ENCODE measurements around the gene ATCAY. TPM values are rescaled to one million over a fixed set of nuclear protein-coding genes. Genes with fewer than 3 reads are reported as not detected.

The ATCAY gene
- total RNA-seq, 2 experiments from 2014 or later = not detected

GRCh38 chr19:3895788-3896187 is 15.3 kb downstream of the ATCAY start:
- Histone ChIP-seq H3K4me2 (ENCODE audit: low read length) (no peak overlapping the region), H3K9me2 (ENCODE audit: insufficient read depth, low read length) (no peaks in the 10 kb centered on the region), H3K79me2 (ENCODE audit: insufficient read depth, low read depth, low read length) (no peaks in the 10 kb centered on the region), H3K4me3 (ENCODE audit: low read depth, low read length, poor library complexity, severe bottlenecking) (no peak overlapping the region), H2AFZ (ENCODE audit: low read length) (no peak overlapping the region), H3K9me3 (ENCODE audit: low read length) (no peaks in the 10 kb centered on the region), H3K4me1 (ENCODE audit: insufficient read depth, low read length, poor library complexity, severe bottlenecking) (no peaks in the 10 kb centered on the region), H3K36me3 (ENCODE audit: insufficient read depth, low read length) (no peaks in the 10 kb centered on the region), H4K20me1 (ENCODE audit: insufficient read depth, low read length) (no peaks in the 10 kb centered on the region), H3K27ac (ENCODE audit: low read depth, low read length, poor library complexity, severe bottlenecking) (no peak overlapping the region)
- POLR2A ChIA-PET = interaction anchor here (0.7 kb wide), 1 partner anchor 30 kb away, joined by 4 read pairs; no protein-coding TSS in a partner anchor
- CTCF ChIA-PET (ENCODE audit: unreplicated experiment) = no interaction called here
- no peak for TF ChIP-seq EZH2phosphoT487 (IDR thresholded peaks at IDR 0.05; ENCODE audit: borderline replicate concordance, low read depth, low read length)
- TF ChIP-seq, protein P1, sequence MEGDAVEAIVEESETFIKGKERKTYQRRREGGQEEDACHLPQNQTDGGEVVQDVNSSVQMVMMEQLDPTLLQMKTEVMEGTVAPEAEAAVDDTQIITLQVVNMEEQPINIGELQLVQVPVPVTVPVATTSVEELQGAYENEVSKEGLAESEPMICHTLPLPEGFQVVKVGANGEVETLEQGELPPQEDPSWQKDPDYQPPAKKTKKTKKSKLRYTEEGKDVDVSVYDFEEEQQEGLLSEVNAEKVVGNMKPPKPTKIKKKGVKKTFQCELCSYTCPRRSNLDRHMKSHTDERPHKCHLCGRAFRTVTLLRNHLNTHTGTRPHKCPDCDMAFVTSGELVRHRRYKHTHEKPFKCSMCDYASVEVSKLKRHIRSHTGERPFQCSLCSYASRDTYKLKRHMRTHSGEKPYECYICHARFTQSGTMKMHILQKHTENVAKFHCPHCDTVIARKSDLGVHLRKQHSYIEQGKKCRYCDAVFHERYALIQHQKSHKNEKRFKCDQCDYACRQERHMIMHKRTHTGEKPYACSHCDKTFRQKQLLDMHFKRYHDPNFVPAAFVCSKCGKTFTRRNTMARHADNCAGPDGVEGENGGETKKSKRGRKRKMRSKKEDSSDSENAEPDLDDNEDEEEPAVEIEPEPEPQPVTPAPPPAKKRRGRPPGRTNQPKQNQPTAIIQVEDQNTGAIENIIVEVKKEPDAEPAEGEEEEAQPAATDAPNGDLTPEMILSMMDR (conservative IDR thresholded peaks at IDR 0.05; ENCODE audit: low read length) = no peak
- BruUV-seq (replicated peaks) = no TSS peak
- intact Hi-C loops (cut with micrococcal nuclease; ENCODE audit: unreplicated experiment) = no loop called here
- DNase-seq (ENCODE audit: low spot score) = no peak

- DNase-seq (ENCODE audit: low spot score) = no peak
- Histone ChIP-seq H3K27ac (ENCODE audit: low read depth, low read length, poor library complexity, severe bottlenecking) (no peak overlapping the region), H2AFZ (ENCODE audit: low read length) (no peak overlapping the region), H3K4me2 (ENCODE audit: low read length) (no peak overlapping the region), H3K4me1 (ENCODE audit: insufficient read depth, low read length, poor library complexity, severe bottlenecking) (no peaks in the 10 kb centered on the region), H3K9me3 (ENCODE audit: low read length) (no peaks in the 10 kb centered on the region), H3K4me3 (ENCODE audit: low read depth, low read length, poor library complexity, severe bottlenecking) (no peak overlapping the region), H4K20me1 (ENCODE audit: insufficient read depth, low read length) (no peaks in the 10 kb centered on the region), H3K9me2 (ENCODE audit: insufficient read depth, low read length) (no peaks in the 10 kb centered on the region), H3K36me3 (ENCODE audit: insufficient read depth, low read length) (no peaks in the 10 kb centered on the region), H3K79me2 (ENCODE audit: insufficient read depth, low read depth, low read length) (no peaks in the 10 kb centered on the region)
- TF ChIP-seq, protein P1 (conservative IDR thresholded peaks at IDR 0.05; ENCODE audit: low read length) = no peak
- no peak for TF ChIP-seq EZH2phosphoT487 (IDR thresholded peaks at IDR 0.05; ENCODE audit: borderline replicate concordance, low read depth, low read length)
- ChIA-PET CTCF (ENCODE audit: unreplicated experiment) (no interaction called here), POLR2A (no interaction called here)
- BruUV-seq (replicated peaks) = no TSS peak
- intact Hi-C loops (cut with micrococcal nuclease; ENCODE audit: unreplicated experiment) = no loop called here
Observed at GRCh38 chr19:3897936-3898335, 17.5 kb downstream of the ATCAY start.

DNA sequence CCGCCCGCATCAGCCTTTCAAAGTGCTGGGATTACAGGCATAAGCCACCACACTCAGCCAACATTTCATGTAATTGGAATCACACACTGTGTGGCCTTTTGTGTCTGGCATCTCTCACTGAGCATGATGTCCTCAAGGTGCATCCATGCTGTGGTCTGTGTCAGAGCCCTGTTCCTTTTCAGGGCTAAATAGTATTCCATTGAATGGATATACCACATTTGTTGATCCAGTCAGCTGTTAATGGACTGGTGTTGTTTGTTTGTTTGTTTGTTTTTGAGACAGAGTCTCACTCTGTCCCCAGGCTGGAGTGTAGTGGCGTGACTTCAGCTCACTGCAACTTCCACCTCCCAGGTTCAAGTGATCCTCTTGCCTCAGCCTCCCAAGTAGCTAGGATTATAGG is 17.9 kb downstream of the ATCAY start:
- Histone ChIP-seq H3K4me1 (ENCODE audit: insufficient read depth, low read length, poor library complexity, severe bottlenecking) (no peaks in the 10 kb centered on the region), H3K4me3 (ENCODE audit: low read depth, low read length, poor library complexity, severe bottlenecking) (no peak overlapping the region), H3K4me2 (ENCODE audit: low read length) (no peak overlapping the region), H3K79me2 (ENCODE audit: insufficient read depth, low read depth, low read length) (no peaks in the 10 kb centered on the region), H3K27ac (ENCODE audit: low read depth, low read length, poor library complexity, severe bottlenecking) (no peak overlapping the region), H4K20me1 (ENCODE audit: insufficient read depth, low read length) (no peaks in the 10 kb centered on the region), H3K9me3 (ENCODE audit: low read length) (no peaks in the 10 kb centered on the region), H3K9me2 (ENCODE audit: insufficient read depth, low read length) (no peaks in the 10 kb centered on the region), H2AFZ (ENCODE audit: low read length) (no peak overlapping the region), H3K36me3 (ENCODE audit: insufficient read depth, low read length) (no peaks in the 10 kb centered on the region)
- CTCF ChIA-PET (ENCODE audit: unreplicated experiment) = no interaction called here
- intact Hi-C loops (cut with micrococcal nuclease; ENCODE audit: unreplicated experiment) = no loop called here
- no peak for DNase-seq (ENCODE audit: low spot score)
- POLR2A ChIA-PET = no interaction called here
- TF ChIP-seq, protein P1 (conservative IDR thresholded peaks at IDR 0.05; ENCODE audit: low read length) = no peak
- TF ChIP-seq EZH2phosphoT487 (IDR thresholded peaks at IDR 0.05; ENCODE audit: borderline replicate concordance, low read depth, low read length) = no peak
- no TSS peak for BruUV-seq (replicated peaks)

Measured in OCI-LY7 (cell line).